ENCODE data around the gene TRAF2. TPM values are rescaled to one million over a fixed set of nuclear protein-coding genes. Genes with fewer than 3 reads are reported as not detected.
A peak's percentile ranks its signal among the peaks of the same experiment; 100 is the strongest.

The TRAF2 gene
- total and polyA plus RNA-seq, 2 of the 13 experiments (the other 11 are each of a cell fraction or from before 2014, with no cell fraction given) = 12.4 to 13.6 TPM

- TF ChIP-seq MBNL3 (CRISPR knock-in tag; conservative IDR thresholded peaks at IDR 0.05) (no peak), ZNF737 (CRISPR knock-in tag; IDR thresholded peaks at IDR 0.05; ENCODE audit: borderline replicate concordance) (no peak), ZNF530 (CRISPR knock-in tag; IDR thresholded peaks at IDR 0.05; ENCODE audit: low read depth) (no peak), ZNF775 (CRISPR knock-in tag; IDR thresholded peaks at IDR 0.05; ENCODE audit: borderline replicate concordance) (no peak), ZBTB20 (CRISPR knock-in tag; IDR thresholded peaks at IDR 0.05; ENCODE audit: borderline replicate concordance, low read depth) (no peak), SAP130 (CRISPR knock-in tag; IDR thresholded peaks at IDR 0.05; ENCODE audit: low read depth) (peak; percentile 32), ZEB1 (IDR thresholded peaks at IDR 0.05; ENCODE audit: insufficient replicate concordance, low read depth) (no peak), PREB (CRISPR knock-in tag; IDR thresholded peaks at IDR 0.05) (no peak), RFXANK (CRISPR knock-in tag; IDR thresholded peaks at IDR 0.05) (no peak), ONECUT2 (CRISPR knock-in tag; IDR thresholded peaks at IDR 0.05) (peak; percentile 28; the same call in 1 of the 2 replicates), ZNF720 (CRISPR knock-in tag; IDR thresholded peaks at IDR 0.05) (no peak), WIZ (CRISPR knock-in tag; IDR thresholded peaks at IDR 0.05) (no peak), MTA1 (CRISPR knock-in tag; IDR thresholded peaks at IDR 0.05; ENCODE audit: borderline replicate concordance) (peak; percentile 49; the same call in 1 of the 2 replicates), ZBTB43 (CRISPR knock-in tag; conservative IDR thresholded peaks at IDR 0.05) (no peak), HHEX (CRISPR knock-in tag; IDR thresholded peaks at IDR 0.05) (no peak), ZNF792 (CRISPR knock-in tag; IDR thresholded peaks at IDR 0.05) (peak; percentile 35; the same call in 1 of the 2 replicates), ZNF580 (CRISPR knock-in tag; IDR thresholded peaks at IDR 0.05; ENCODE audit: borderline replicate concordance, low read depth) (peak; percentile 96), MYNN (CRISPR knock-in tag; IDR thresholded peaks at IDR 0.05; ENCODE audit: low read depth) (no peak), NFAT5 (CRISPR knock-in tag; IDR thresholded peaks at IDR 0.05) (no peak), MBD4 (IDR thresholded peaks at IDR 0.05; ENCODE audit: borderline replicate concordance, low read length) (no peak)
These were observed 58.4 kb downstream of the TRAF2 start, which contains the start of the genes C8G and FBXW5 (continued) for GRCh38 chr9:136944519-136945332.
